NOMO-1 (cell line): ENCODE data around the gene TMEM134.

Source experiments
- DNase-seq, 2 experiments: peaks; one replicate each; lab custom pipeline; 2025; ENCODE audit not compliant: unreplicated experiment in 2 of 2; lab: John Stamatoyannopoulos, UW

The TMEM134 gene

DNA sequence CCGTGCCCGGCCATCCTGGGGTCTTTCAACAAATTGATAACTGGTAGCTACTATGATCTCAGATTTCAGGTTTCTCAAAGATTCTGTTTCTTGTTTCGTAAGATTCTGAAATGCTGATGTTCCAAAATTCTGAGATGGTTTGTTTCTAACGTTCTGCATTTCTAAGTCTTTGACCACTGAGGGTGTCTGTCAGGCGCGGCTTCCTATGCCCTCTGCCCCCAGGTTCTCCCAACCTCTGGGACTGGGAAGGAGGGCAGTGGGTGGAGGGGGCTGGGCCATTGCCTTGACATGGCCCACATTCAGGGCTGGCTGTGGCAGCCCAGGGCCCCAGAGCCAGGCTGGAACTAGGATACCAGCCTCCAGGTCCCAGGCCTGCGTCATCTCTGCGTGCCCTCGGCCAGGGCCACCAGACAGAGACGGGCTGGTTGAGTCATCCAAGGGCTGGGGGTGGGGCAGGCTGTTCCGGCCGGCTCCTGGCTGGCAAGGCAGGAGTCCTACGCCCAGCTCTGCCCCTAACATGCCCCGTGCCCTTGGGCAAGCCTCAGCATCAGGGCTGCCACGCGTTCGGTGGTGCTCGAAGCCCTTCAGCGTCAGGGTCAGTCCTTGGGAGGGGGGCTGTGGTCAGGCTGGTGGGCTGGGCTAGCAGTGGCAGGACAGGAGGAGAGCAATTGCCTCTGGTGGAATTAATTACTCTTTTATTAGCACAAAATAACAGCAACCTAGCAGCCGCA, 5.2 kb downstream of the TMEM134 start:
- peak; percentile 78 to 92 for DNase-seq

GRCh38 chr11:67463186-67463585, 5.9 kb downstream of the TMEM134 start:
- DNase-seq = no peak

GRCh38 chr11:67458266-67458665, 10.8 kb downstream of the TMEM134 start:
- DNase-seq = no peak

- DNase-seq = no peak
Measured at GRCh38 chr11:67457453-67457852, 11.6 kb downstream of the TMEM134 start.

- no peak for DNase-seq
Measured at GRCh38 chr11:67456068-67456705, 12.9 kb downstream of the TMEM134 start.

- no peak for DNase-seq
Measured at GRCh38 chr11:67455054-67455453, 14.0 kb downstream of the TMEM134 start, which contains the start of gene CABP4. Gene CABP4 (plus strand): TSS chr11:67455354. CDS start chr11:67455424, 70 bp downstream.

GRCh38 chr11:67453816-67454732, 15.0 kb downstream of the TMEM134 start:
- no peak for DNase-seq

- DNase-seq = no peak
Measured at GRCh38 chr11:67452141-67452952, 16.7 kb downstream of the TMEM134 start, which contains the start of gene GPR152. Gene GPR152 (minus strand): TSS chr11:67452729. CDS start chr11:67452724, 5 bp downstream.

DNA sequence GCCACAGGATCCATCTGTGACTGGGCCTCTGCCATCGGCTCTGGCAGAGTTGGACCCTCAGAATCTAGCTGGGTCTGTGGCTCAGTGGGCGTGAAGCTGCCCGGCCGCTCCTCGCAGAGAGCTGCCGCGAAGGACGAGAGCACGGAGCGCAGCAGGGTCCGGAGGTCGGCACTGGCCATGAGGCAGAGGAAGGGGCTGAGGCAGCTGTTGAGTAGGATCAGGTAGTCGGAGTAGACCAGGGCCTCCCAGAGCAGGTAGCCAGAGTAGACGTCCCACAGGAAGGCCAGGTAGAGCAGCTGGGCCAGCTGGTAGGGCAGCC, 17.4 kb downstream of the TMEM134 start:
- DNase-seq = no peak

DNA sequence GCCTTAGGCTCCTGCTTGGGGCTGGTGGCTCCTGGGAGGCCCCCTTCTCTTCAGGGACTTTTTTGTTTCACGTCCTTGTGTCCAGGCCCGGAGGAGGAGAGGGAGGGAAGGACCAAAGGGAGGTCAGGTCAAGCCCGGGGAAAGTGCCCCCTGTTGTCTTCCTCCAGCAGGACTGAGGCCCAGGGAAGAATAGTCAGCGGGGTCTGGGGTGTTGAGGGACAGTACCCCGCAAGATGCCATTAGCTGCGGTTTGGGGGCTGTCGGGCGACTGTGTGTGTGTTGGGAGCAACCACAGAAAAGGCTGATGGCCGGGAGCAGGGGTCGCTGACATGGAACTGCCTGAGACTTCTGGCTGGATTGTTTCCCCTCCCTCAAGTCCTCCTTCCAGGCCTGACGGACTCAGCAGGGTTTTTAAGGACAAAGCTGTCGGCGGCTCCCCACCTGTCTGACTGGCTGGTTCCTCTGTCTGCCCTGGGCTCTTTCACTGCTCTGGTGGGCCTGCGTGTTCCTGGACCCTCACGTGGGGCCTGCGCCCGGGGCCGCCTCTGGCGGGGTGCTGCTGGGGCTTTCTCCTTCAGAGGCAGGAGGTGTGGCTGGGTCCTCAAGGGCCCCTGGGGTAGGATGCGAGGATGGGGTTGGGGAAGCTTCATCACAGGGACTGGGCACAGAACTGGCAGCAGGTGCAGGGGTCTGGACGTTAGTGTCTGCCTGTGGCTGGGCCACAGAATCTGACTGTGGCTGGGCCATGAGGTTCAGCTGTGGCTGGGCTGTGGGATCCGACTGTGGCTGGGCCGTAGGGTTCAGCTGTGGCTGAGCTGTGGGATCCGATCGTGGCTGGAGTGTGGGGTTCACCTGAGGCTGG, 18.0 kb downstream of the TMEM134 start:
- DNase-seq = no peak

- DNase-seq = peak; percentile 9 to 26
Measured at GRCh38 chr11:67449116-67449844, 19.8 kb downstream of the TMEM134 start.

DNA sequence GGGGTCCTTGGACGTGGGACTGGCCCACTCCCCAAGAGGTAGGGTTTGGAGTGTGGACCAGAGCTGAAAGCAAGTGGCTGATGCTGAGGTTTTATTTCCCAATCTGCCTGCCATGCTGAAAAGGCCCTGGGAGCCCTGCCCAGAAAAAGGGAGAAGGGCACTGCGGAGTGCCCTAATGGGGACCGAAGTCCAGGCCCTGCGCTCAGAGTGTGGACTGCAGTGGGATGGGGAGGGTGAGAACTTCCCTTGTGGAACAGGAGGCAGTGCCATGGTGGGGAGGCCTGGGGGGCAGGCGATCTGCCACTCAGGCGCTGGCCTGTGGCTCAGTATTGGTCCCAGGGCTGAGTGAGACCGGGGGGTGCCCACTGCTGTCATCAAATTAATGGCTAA, 20.8 kb downstream of the TMEM134 start:
- no peak for DNase-seq

DNA sequence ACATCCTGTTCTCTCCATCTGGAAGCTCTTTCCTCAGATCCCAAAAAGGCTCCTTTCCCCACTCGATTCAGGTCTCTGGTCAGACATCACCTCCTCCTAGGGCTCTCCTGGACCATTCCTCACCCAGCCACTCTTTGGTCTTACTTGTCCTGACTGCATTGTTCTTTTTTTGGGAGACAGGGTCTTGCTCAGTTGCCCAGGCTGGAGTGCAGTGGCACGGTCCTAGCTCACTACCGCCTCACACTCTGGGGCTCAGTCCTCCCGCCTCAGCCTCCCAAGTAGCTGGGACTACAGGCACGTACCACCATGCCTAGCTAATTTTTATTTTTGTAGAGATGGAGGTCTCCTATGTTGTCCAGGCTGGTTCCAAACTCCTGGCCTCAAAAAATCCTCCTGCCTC, 23.5 kb downstream of the TMEM134 start:
- DNase-seq = no peak

GRCh38 chr11:67442504-67443404, 26.3 kb downstream of the TMEM134 start:
- DNase-seq = no peak

DNA sequence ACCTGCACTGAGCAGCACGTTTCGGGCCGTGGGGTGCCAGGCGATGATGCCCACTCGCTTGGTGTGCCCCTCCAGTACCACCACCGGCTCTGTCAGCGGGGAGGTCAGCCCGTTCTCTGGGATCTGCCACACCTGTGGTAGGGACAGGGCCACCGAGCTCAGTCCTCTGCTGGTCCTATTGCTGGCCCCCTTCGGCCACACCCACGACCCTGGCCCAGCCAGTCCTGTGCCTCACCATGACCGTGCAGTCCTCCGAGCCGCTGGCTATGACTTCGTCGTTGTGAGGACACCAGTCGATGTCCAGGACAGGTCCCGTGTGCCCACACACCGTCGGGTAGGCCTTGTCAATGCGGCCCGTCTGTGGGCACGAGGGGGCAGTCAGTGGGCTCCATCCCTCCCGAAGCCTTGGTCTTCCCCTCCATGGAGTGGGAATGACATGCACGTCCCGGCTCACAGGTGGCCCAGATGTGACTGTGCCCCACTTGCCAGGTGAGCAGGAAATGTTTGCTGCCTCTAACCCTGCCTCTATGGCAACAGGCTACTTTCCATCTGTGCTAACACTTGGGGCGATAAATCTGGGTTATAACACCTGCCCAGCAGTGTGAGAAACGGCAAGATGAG, 27.2 kb downstream of the TMEM134 start:
- no peak for DNase-seq

DNA sequence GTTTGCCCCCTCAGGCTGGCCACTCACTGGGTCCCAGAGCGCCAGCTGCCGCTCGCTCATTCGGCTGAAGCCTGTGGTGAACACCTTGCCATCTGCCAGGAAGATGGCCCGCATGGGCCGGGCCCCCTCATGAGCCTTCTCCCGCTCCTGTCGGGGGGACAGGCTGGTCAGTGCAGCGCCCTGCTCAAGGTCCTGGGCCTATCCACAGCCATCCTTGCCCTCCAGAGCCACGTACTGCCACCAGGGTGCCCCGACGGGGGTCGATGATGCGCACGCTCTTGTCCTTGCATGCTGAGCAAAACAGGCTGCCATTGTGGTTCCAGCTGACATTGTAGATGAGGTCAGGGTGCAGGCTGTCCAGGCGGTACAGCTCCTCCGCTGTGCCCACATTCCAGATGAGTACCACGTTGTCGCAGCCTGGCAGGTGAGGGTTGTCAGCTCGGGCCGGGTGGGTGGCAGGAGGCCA, 27.9 kb downstream of the TMEM134 start:
- no peak for DNase-seq
